BE2C (cell line): Measurements from ENCODE around the gene ADCY9.
"Not testable (repeated sequence)": the region's sequence is repeated elsewhere in the genome, so short reads cannot be mapped to it uniquely, and the experiment has no call there.

Source experiments
- DNase-seq: peaks from one replicate; pipeline ENCODE4 v3.0.0-alpha.2; 2020
- H3K27me3 ChIP-seq: fragments of 250-450 bp; sonication (Bioruptor Pico); 2 replicates; pipeline ENCODE4 v1.5.1; 2020; ENCODE audit warnings: mild to moderate bottlenecking
- H3K36me3 ChIP-seq: fragments of 250-450 bp; sonication (Bioruptor Pico); 2 replicates; pipeline ENCODE4 v1.5.1; 2020; ENCODE audit warnings: mild to moderate bottlenecking
- H3K4me1 ChIP-seq: fragments of 250-450 bp; sonication (Bioruptor Pico); 2 replicates; pipeline ENCODE4 v1.5.1; 2020
- H3K4me3 ChIP-seq: 2 replicates; pipeline ENCODE4 v1.5.1; 2011; ENCODE audit warnings: low read depth, low read length
- H3K9me3 ChIP-seq: fragments of 250-450 bp; sonication (Bioruptor Pico); 2 replicates; pipeline ENCODE4 v1.5.1; 2020
- CTCF ChIP-seq: IDR thresholded peaks from 2 replicates; pipeline ENCODE4 v1.5.1; 2012; ENCODE audit warnings: mild to moderate bottlenecking, low read depth, low read length

The ADCY9 gene

GRCh38 chr16:3954411-3954921 is 161.8 kb downstream of the ADCY9 start:
- Histone ChIP-seq H3K27me3 (peaks cover 38% of the 10 kb centered on the region), H3K9me3 (no peaks in the 10 kb centered on the region), H3K4me1 (no peaks in the 10 kb centered on the region), H3K36me3 (no peaks in the 10 kb centered on the region), H3K4me3 (no peak overlapping the region)
- TF ChIP-seq CTCF = no peak
- DNase-seq = no peak

- no peak for DNase-seq
- Histone ChIP-seq H3K4me3 (no peak overlapping the region), H3K4me1 (no peaks in the 10 kb centered on the region), H3K27me3 (peaks cover 32% of the 10 kb centered on the region), H3K36me3 (no peaks in the 10 kb centered on the region), H3K9me3 (no peaks in the 10 kb centered on the region)
- no peak for TF ChIP-seq CTCF
Observed at GRCh38 chr16:3953728-3954410, 162.4 kb downstream of the ADCY9 start.

- Histone ChIP-seq H3K36me3 (no peaks in the 10 kb centered on the region), H3K9me3 (no peaks in the 10 kb centered on the region), H3K4me1 (no peaks in the 10 kb centered on the region), H3K27me3 (peaks cover 26% of the 10 kb centered on the region), H3K4me3 (no peak overlapping the region; the same call in 1 of the 2 replicates)
- TF ChIP-seq CTCF = no peak
- peak; percentile 57 for DNase-seq
Observed at GRCh38 chr16:3952737-3953131, 163.5 kb downstream of the ADCY9 start.

GRCh38 chr16:3951861-3952736 is 164.1 kb downstream of the ADCY9 start:
- no peaks in the 10 kb centered on the region for H3K9me3 ChIP-seq
- TF ChIP-seq CTCF = no peak
- no peaks in the 10 kb centered on the region for H3K36me3 ChIP-seq
- H3K4me1 ChIP-seq = no peaks in the 10 kb centered on the region
- no peak for DNase-seq
- peaks cover 20% of the 10 kb centered on the region for H3K27me3 ChIP-seq
- H3K4me3 ChIP-seq = no peak overlapping the region; the same call in 1 of the 2 replicates

GRCh38 chr16:3951380-3951779 is 164.9 kb downstream of the ADCY9 start:
- not testable (repeated sequence) for DNase-seq, H3K36me3 ChIP-seq, H3K4me1 ChIP-seq

GRCh38 chr16:3950343-3951193 is 165.7 kb downstream of the ADCY9 start:
- Histone ChIP-seq H3K9me3 (no peaks in the 10 kb centered on the region), H3K36me3 (no peaks in the 10 kb centered on the region), H3K27me3 (peaks cover 8% of the 10 kb centered on the region), H3K4me3 (no peak overlapping the region), H3K4me1 (no peaks in the 10 kb centered on the region)
- no peak for TF ChIP-seq CTCF
- peak; percentile 39 for DNase-seq

More at GRCh38 chr16:3951380-3951779, 164.9 kb downstream of the ADCY9 start:
- not testable (repeated sequence) for H3K9me3 ChIP-seq, H3K4me3 ChIP-seq
- H3K27me3 ChIP-seq = peaks cover 13% of the 10 kb centered on the region
